HepG2 (cell line): ENCODE data around the gene PRUNE1. TPM values are rescaled to one million over a fixed set of nuclear protein-coding genes. Genes with fewer than 3 reads are reported as not detected.

Experiments used
- DR1 ChIP-seq: sonication (generic); formaldehyde crosslinking; IDR thresholded peaks from 2 replicates; pipeline ENCODE4 v1.8.0; 2021; ENCODE audit warnings: mild to moderate bottlenecking, missing genetic modification reagents, inconsistent platforms
- ELF4 ChIP-seq: sonication (generic); formaldehyde crosslinking; IDR thresholded peaks from 2 replicates; pipeline ENCODE4 v1.5.0; 2020; ENCODE audit warnings: missing genetic modification reagents, mild to moderate bottlenecking, moderate library complexity, borderline replicate concordance
- GABPB1 ChIP-seq: IDR thresholded peaks from 2 replicates; pipeline ENCODE4 v1.6.1; 2016; ENCODE audit warnings: mild to moderate bottlenecking, missing genetic modification reagents, moderate library complexity, missing compliant biosample characterization
- GRHL1 ChIP-seq: sonication (generic); formaldehyde crosslinking; conservative IDR thresholded peaks from 2 replicates; pipeline ENCODE4 v1.8.0; 2022; ENCODE audit warnings: missing genetic modification reagents
- GTF3A ChIP-seq: sonication (generic); formaldehyde crosslinking; conservative IDR thresholded peaks from 2 replicates; pipeline ENCODE4 v1.4.0; 2020; ENCODE audit warnings: mild to moderate bottlenecking, missing genetic modification reagents
- HNRNPK ChIP-seq: fragments of 200-400 bp; formaldehyde crosslinking; IDR thresholded peaks from 2 replicates; pipeline ENCODE4 v1.6.1; 2018; ENCODE audit warnings: low read length, low read depth, moderate library complexity, mild to moderate bottlenecking; ENCODE audit not compliant: poor library complexity, severe bottlenecking
- PCBP1 ChIP-seq: fragments of 200-400 bp; formaldehyde crosslinking; IDR thresholded peaks from 2 replicates; pipeline ENCODE4 v1.6.1; 2017; ENCODE audit warnings: mild to moderate bottlenecking, low read depth, low read length, borderline replicate concordance
- REST ChIP-seq, 2 experiments: IDR thresholded peaks; 2 replicates each; pipeline ENCODE4 v1.6.1; 2011 to 2012; ENCODE audit warnings: low read length in 2 of 2, borderline replicate concordance in 1 of 2, low read depth in 1 of 2, mild to moderate bottlenecking in 1 of 2, moderate library complexity in 1 of 2
- SSRP1 ChIP-seq: IDR thresholded peaks from 2 replicates; pipeline ENCODE4 v1.6.1; 2016; ENCODE audit warnings: control low read depth
- ZKSCAN1 ChIP-seq: fragments of 150-350 bp; IDR thresholded peaks from 2 replicates; pipeline ENCODE4 v1.6.1; 2014; ENCODE audit warnings: low read length
- ZNF101 ChIP-seq: sonication (generic); formaldehyde crosslinking; IDR thresholded peaks from 2 replicates; pipeline ENCODE4 v1.4.0; 2020; ENCODE audit warnings: mild to moderate bottlenecking, low read depth, missing genetic modification reagents, borderline replicate concordance
- ZNF547 ChIP-seq: sonication (generic); formaldehyde crosslinking; IDR thresholded peaks from 2 replicates; pipeline ENCODE4 v1.5.1; 2020; ENCODE audit warnings: mild to moderate bottlenecking, missing genetic modification reagents
- ZNF572 ChIP-seq: sonication (generic); formaldehyde crosslinking; IDR thresholded peaks from 2 replicates; pipeline ENCODE4 v1.5.1; 2020; ENCODE audit warnings: mild to moderate bottlenecking, missing genetic modification reagents
- ZNF777 ChIP-seq: sonication (generic); formaldehyde crosslinking; IDR thresholded peaks from 2 replicates; pipeline ENCODE4 v1.4.0; 2020; ENCODE audit warnings: missing genetic modification reagents
- ZXDC ChIP-seq: sonication (generic); formaldehyde crosslinking; IDR thresholded peaks from 2 replicates; pipeline ENCODE4 v1.5.0; 2020; ENCODE audit warnings: mild to moderate bottlenecking, missing genetic modification reagents
- polyA plus RNA-seq, 8 experiments: library from polyadenylated mRNA; depleted of rRNA in 3 of 8; stranded (reverse) in 7 of 8; unstranded in 1 of 8; fragments of >200 nt; fragmentation: Illumina TruSeq in 4 of 8; extraction: Trizol in 4 of 8; gene quantifications; 2 replicates each; pipeline versions ENCODE4 v1.2.1 to v1.2.3, GENCODE V29; 2011 to 2016; ENCODE audit warnings: low read depth in 4 of 8, missing spikeins in 1 of 8, mixed read lengths in 1 of 8; ENCODE audit not compliant: insufficient read depth in 1 of 8
- total RNA-seq, 5 experiments: library from RNA; depleted of rRNA; stranded (reverse); fragments of >200 nt; fragmentation: Illumina TruSeq; extraction: Trizol; gene quantifications; 2 replicates each; pipeline ENCODE4 v1.2.3, GENCODE V29; 2016; ENCODE audit warnings: low read depth in 1 of 5
- TF ChIP-seq, protein P1 (sequence below): sonication (generic); formaldehyde crosslinking; IDR thresholded peaks from 2 replicates; pipeline ENCODE4 v1.4.0; 2020; ENCODE audit warnings: missing genetic modification reagents, borderline replicate concordance
- TF ChIP-seq, protein P2 (sequence below): sonication (generic); formaldehyde crosslinking; IDR thresholded peaks from 2 replicates; pipeline ENCODE4 v1.4.0; 2020; ENCODE audit warnings: mild to moderate bottlenecking, missing genetic modification reagents

Gene PRUNE1
- total and polyA plus RNA-seq, 2 of the 13 experiments (the other 11 are each of a cell fraction or from before 2014, with no cell fraction given), result 19.0 to 31.9 TPM

- TF ChIP-seq, protein P1, sequence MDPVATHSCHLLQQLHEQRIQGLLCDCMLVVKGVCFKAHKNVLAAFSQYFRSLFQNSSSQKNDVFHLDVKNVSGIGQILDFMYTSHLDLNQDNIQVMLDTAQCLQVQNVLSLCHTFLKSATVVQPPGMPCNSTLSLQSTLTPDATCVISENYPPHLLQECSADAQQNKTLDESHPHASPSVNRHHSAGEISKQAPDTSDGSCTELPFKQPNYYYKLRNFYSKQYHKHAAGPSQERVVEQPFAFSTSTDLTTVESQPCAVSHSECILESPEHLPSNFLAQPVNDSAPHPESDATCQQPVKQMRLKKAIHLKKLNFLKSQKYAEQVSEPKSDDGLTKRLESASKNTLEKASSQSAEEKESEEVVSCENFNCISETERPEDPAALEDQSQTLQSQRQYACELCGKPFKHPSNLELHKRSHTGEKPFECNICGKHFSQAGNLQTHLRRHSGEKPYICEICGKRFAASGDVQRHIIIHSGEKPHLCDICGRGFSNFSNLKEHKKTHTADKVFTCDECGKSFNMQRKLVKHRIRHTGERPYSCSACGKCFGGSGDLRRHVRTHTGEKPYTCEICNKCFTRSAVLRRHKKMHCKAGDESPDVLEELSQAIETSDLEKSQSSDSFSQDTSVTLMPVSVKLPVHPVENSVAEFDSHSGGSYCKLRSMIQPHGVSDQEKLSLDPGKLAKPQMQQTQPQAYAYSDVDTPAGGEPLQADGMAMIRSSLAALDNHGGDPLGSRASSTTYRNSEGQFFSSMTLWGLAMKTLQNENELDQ, result no peak
- TF ChIP-seq ZNF777 (no peak), DR1 (no peak), SSRP1 (no peak), ZKSCAN1 (no peak), GABPB1 (peak; percentile 65), HNRNPK (no peak), ZXDC (CRISPR knock-in tag) (no peak), REST (IDR thresholded peaks at IDR 0.05; ENCODE audit: borderline replicate concordance in 1 of 2, low read depth in 1 of 2, low read length in 2 of 2) (0 out of 4 replicates have a peak, but pooled peaks of 1 of the 2 experiments have one; percentile 36), ELF4 (CRISPR knock-in tag) (no peak), GRHL1 (CRISPR knock-in tag) (no peak), ZNF572 (CRISPR knock-in tag) (no peak), ZNF547 (no peak), GTF3A (CRISPR knock-in tag) (no peak), ZNF101 (CRISPR knock-in tag) (no peak), PCBP1 (no peak)
- TF ChIP-seq, protein P2, sequence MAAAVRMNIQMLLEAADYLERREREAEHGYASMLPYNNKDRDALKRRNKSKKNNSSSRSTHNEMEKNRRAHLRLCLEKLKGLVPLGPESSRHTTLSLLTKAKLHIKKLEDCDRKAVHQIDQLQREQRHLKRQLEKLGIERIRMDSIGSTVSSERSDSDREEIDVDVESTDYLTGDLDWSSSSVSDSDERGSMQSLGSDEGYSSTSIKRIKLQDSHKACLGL, result no peak
Observed at GRCh38 chr1:151006327-151007052, 1.8 kb upstream of the PRUNE1 start, which contains the start of gene MINDY1 (continued).
